Stimulated activated CD4-positive, alpha-beta T cell treated with anti-CD3 and anti-CD28 coated beads, TNF-alpha, amount 100 ng/mL, for 1 hour (primary cell): ENCODE results near the gene OGDH.
"Not testable (repeated sequence)": the region's sequence is repeated elsewhere in the genome, so short reads cannot be mapped to it uniquely, and the experiment has no call there.

Source experiments
- DNase-seq, 3 donors: peaks; one replicate each; pipeline ENCODE4 v3.0.0-alpha.2; 2020; ENCODE audit warnings: low read depth in 3 of 3, low spot score in 1 of 3

Gene OGDH

GRCh38 chr7:44666566-44666965, 60.1 kb downstream of the OGDH start:
- no peak for DNase-seq

GRCh38 chr7:44667190-44667589, 60.8 kb downstream of the OGDH start:
- no peak for DNase-seq

- no peak for DNase-seq
Measured at GRCh38 chr7:44671069-44671468, 64.6 kb downstream of the OGDH start.

- no peak for DNase-seq
Measured at GRCh38 chr7:44673324-44673723, 66.9 kb downstream of the OGDH start.

- no peak for DNase-seq
Measured at GRCh38 chr7:44673771-44674170, 67.3 kb downstream of the OGDH start.

- no peak for DNase-seq
Measured at GRCh38 chr7:44674381-44674780, 68.0 kb downstream of the OGDH start.

GRCh38 chr7:44676776-44677175, 70.3 kb downstream of the OGDH start:
- no peak for DNase-seq

- DNase-seq, result no peak
Measured at GRCh38 chr7:44678101-44678470, 71.7 kb downstream of the OGDH start.

- DNase-seq, result no peak
Measured at GRCh38 chr7:44678471-44679179, 72.2 kb downstream of the OGDH start.

GRCh38 chr7:44681645-44682044, 75.2 kb downstream of the OGDH start:
- no peak for DNase-seq

GRCh38 chr7:44685723-44686122, 79.3 kb downstream of the OGDH start:
- no peak for DNase-seq

GRCh38 chr7:44689427-44689826, 83.0 kb downstream of the OGDH start:
- DNase-seq, result no peak

- DNase-seq, result no peak
Measured at GRCh38 chr7:44693641-44694313, 87.3 kb downstream of the OGDH start.

- no peak for DNase-seq
Measured at GRCh38 chr7:44694326-44694725, 87.9 kb downstream of the OGDH start.

GRCh38 chr7:44694766-44695165, 88.3 kb downstream of the OGDH start:
- DNase-seq, result no peak

GRCh38 chr7:44695756-44696155, 89.3 kb downstream of the OGDH start:
- no peak for DNase-seq

- no peak for DNase-seq
Measured at GRCh38 chr7:44696728-44697127, 90.3 kb downstream of the OGDH start.

- DNase-seq, result no peak
Measured at GRCh38 chr7:44697136-44698045, 91.0 kb downstream of the OGDH start.

- no peak for DNase-seq
Measured at GRCh38 chr7:44698046-44698580, 91.7 kb downstream of the OGDH start.

GRCh38 chr7:44699598-44699997, 93.2 kb downstream of the OGDH start:
- not testable (repeated sequence) for DNase-seq

GRCh38 chr7:44700322-44700721, 93.9 kb downstream of the OGDH start:
- DNase-seq, result no peak

GRCh38 chr7:44703391-44703790, 97.0 kb downstream of the OGDH start:
- not testable (repeated sequence) for DNase-seq
